Hematopoietic multipotent progenitor cell (in vitro differentiated cells): Measurements from ENCODE around the gene OR10J1. TPM values are rescaled to one million over a fixed set of nuclear protein-coding genes. Genes with fewer than 3 reads are reported as not detected.

Experiments used
- DNase-seq, 3 donors: peaks; one replicate each; pipeline ENCODE4 v3.0.0-alpha.2; 2011 to 2015; ENCODE audit warnings: low read depth in 2 of 3, low spot score in 2 of 3
- total RNA-seq: library from RNA; depleted of rRNA; stranded (reverse); fragments of >200 nt; gene quantifications from one replicate; pipeline ENCODE4 v1.2.3, GENCODE V29; 2012

OR10J1 gene
- total RNA-seq, 1 donor: under 0.01 TPM

DNA sequence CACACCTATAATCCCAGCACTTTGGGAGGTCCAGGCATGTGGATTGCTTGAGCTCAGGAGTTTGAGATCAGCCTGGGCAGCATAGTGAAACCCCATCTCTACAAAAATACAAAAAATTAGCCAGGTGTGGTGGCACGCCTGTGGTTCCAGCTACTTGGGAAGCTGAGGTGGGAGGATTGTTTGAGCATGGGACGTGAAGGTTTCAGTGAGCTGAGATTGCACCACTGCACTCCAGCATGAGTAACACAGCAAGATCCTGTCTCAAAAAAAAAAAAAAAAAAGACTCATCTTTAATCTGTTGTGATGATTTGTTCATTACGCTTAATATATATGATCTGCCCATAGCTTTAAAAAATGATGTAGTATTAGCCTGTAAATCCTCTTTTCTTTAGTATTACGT, 44.0 kb downstream of the OR10J1 start:
- no peak for DNase-seq

Other genes with a start within 250 kb of the OR10J1 start
- gene ACKR1, start 234.8 kb upstream of the OR10J1 start, total RNA-seq: 0.27 TPM
- gene FCER1A, start 137.4 kb upstream of the OR10J1 start, total RNA-seq: 88.6 TPM
- gene OR10J4, start 7.5 kb upstream of the OR10J1 start, total RNA-seq: not detected
- gene OR10J5, start 96.3 kb downstream of the OR10J1 start, total RNA-seq: not detected
- not detected for gene APCS, start 148.1 kb downstream of the OR10J1 start, total RNA-seq